RWPE2 (cell line): ENCODE results near the gene NKAIN2.

ENCODE experiments used
- ATAC-seq: fragments of 200-7000 bp; cut with Tn5 transposase; 3 replicates; pipeline ENCODE4 v1.9.1; 2021; ENCODE audit warnings: low read depth
- DNase-seq: peaks from one replicate; pipeline ENCODE4 v3.0.0-alpha.2; 2020; ENCODE audit warnings: low spot score
- H3K27ac ChIP-seq: fragments of 450-650 bp; 2 replicates; pipeline ENCODE4 v1.5.1; 2017; ENCODE audit warnings: mild to moderate bottlenecking; ENCODE audit not compliant: poor library complexity, severe bottlenecking
- H3K27me3 ChIP-seq: fragments of 250-450 bp; sonication (Bioruptor Pico); 2 replicates; pipeline ENCODE4 v1.5.1; 2021; ENCODE audit warnings: mild to moderate bottlenecking, moderate library complexity; ENCODE audit not compliant: insufficient read depth, poor library complexity, severe bottlenecking
- H3K36me3 ChIP-seq: fragments of 250-450 bp; sonication (Bioruptor Pico); 2 replicates; pipeline ENCODE4 v1.5.1; 2020; ENCODE audit warnings: low read depth, mild to moderate bottlenecking, moderate library complexity
- H3K4me1 ChIP-seq: fragments of 250-450 bp; sonication (Bioruptor Pico); 2 replicates; pipeline ENCODE4 v1.5.1; 2021; ENCODE audit warnings: mild to moderate bottlenecking, moderate library complexity; ENCODE audit not compliant: insufficient read depth, poor library complexity, severe bottlenecking
- H3K4me3 ChIP-seq: fragments of 250-450 bp; sonication (Bioruptor Pico); 2 replicates; pipeline ENCODE4 v1.5.1; 2021; ENCODE audit warnings: mild to moderate bottlenecking, moderate library complexity; ENCODE audit not compliant: severe bottlenecking
- H3K9me3 ChIP-seq: fragments of 250-450 bp; sonication (Bioruptor Pico); 2 replicates; pipeline ENCODE4 v1.5.1; 2021; ENCODE audit warnings: mild to moderate bottlenecking, moderate library complexity; ENCODE audit not compliant: severe bottlenecking
- CTCF ChIP-seq: fragments of 450-650 bp; IDR thresholded peaks from one replicate; pipeline ENCODE4 v1.5.1; 2017; ENCODE audit warnings: mild to moderate bottlenecking, moderate library complexity; ENCODE audit not compliant: poor library complexity, severe bottlenecking

NKAIN2 gene

GRCh38 chr6:123810214-123810613, 6.5 kb downstream of the NKAIN2 start:
- peaks cover 2% of the 10 kb centered on the region for H3K9me3 ChIP-seq
- no peaks in the 10 kb centered on the region for H3K36me3 ChIP-seq
- H3K4me1 ChIP-seq: no peaks in the 10 kb centered on the region
- no peak overlapping the region for H3K27ac ChIP-seq
- peaks cover 24% of the 10 kb centered on the region for H3K27me3 ChIP-seq
- TF ChIP-seq CTCF: no peak
- no peak overlapping the region for H3K4me3 ChIP-seq
- no peak for DNase-seq
- ATAC-seq: no peak

- no peaks in the 10 kb centered on the region for H3K4me1 ChIP-seq
- no peak for TF ChIP-seq CTCF
- peaks cover 18% of the 10 kb centered on the region for H3K27me3 ChIP-seq
- ATAC-seq (no peak), DNase-seq (no peak)
- peaks cover 2% of the 10 kb centered on the region for H3K9me3 ChIP-seq
- H3K4me3 ChIP-seq: no peak overlapping the region
- H3K36me3 ChIP-seq: no peaks in the 10 kb centered on the region
- H3K27ac ChIP-seq: no peak overlapping the region
These were observed 7.3 kb downstream of the NKAIN2 start for GRCh38 chr6:123810948-123811347.

GRCh38 chr6:123811378-123811777, 7.7 kb downstream of the NKAIN2 start:
- ATAC-seq (no peak), DNase-seq (no peak)
- no peak overlapping the region for H3K27ac ChIP-seq
- no peak overlapping the region for H3K4me3 ChIP-seq
- peaks cover 15% of the 10 kb centered on the region for H3K27me3 ChIP-seq
- H3K4me1 ChIP-seq: no peaks in the 10 kb centered on the region
- H3K9me3 ChIP-seq: peaks cover 2% of the 10 kb centered on the region
- H3K36me3 ChIP-seq: no peaks in the 10 kb centered on the region
- TF ChIP-seq CTCF: no peak

GRCh38 chr6:123812621-123813020, 9.0 kb downstream of the NKAIN2 start:
- DNase-seq: no peak
- TF ChIP-seq CTCF: no peak
- no peak overlapping the region for H3K4me3 ChIP-seq

GRCh38 chr6:123821112-123821511, 17.4 kb downstream of the NKAIN2 start:
- Histone ChIP-seq H3K4me3 (no peak overlapping the region), H3K4me1 (no peaks in the 10 kb centered on the region), H3K9me3 (no peaks in the 10 kb centered on the region), H3K27ac (no peak overlapping the region), H3K36me3 (no peaks in the 10 kb centered on the region), H3K27me3 (no peaks in the 10 kb centered on the region)
- TF ChIP-seq CTCF: no peak
- no peak for ATAC-seq
- no peak for DNase-seq

More at GRCh38 chr6:123812621-123813020, 9.0 kb downstream of the NKAIN2 start:
- Histone ChIP-seq H3K27ac (no peak overlapping the region), H3K36me3 (no peaks in the 10 kb centered on the region), H3K27me3 (peaks cover 2% of the 10 kb centered on the region), H3K4me1 (no peaks in the 10 kb centered on the region), H3K9me3 (no peaks in the 10 kb centered on the region)
- ATAC-seq: no peak
